Activated CD4-positive, alpha-beta T cell treated with anti-CD3 and anti-CD28 coated beads, Interleukin-2, Interleukin-4, amounts not matched to agents 100 ng/mL and 50 ng/mL, durations not matched to agents 16 hours and 8 hours (primary cell): ENCODE results near the gene MTMR12.
"Not testable (repeated sequence)": the region's sequence is repeated elsewhere in the genome, so short reads cannot be mapped to it uniquely, and the experiment has no call there.

Experiments
- DNase-seq: peaks from one replicate; pipeline ENCODE4 v3.0.0-alpha.2; 2020; ENCODE audit warnings: low spot score

The MTMR12 gene

DNA sequence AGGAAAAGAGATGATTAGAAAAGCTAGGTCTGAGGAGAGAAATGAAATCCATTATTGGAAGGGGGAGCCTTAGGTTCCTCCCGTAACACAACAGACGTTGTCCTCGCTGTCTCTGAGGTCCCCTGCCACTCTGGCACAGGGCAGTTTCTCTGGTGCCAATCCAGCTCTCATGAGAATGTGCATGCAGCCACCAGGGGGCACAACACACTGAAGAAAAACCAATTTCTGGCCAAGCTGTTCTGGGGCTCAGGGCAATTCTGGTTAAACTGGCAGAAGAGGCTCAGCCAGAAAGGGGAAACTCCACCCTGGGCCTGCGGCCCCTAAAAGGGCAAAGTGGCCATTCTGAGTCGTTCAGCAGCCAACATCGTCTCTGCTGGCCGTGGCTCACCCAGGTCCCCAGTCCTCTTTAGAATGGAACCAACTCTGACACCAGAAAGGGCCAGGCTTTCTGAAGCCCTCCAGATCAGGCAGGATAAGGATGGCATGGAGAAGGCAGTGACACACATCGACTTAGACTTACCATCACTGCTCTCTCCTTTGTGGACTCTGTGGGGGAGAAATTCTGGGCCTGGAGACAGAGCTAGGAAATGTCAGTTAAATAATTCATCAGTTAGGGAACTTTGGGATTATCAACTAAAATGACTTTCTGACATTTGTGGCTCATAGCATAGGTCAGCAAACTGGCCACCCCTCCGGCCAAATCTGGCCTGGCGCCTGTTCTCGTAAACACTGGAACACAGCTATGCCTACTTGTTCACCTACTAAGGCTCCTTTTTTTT lies 80.1 kb downstream of the MTMR12 start:
- peak; percentile 79 for DNase-seq

DNA sequence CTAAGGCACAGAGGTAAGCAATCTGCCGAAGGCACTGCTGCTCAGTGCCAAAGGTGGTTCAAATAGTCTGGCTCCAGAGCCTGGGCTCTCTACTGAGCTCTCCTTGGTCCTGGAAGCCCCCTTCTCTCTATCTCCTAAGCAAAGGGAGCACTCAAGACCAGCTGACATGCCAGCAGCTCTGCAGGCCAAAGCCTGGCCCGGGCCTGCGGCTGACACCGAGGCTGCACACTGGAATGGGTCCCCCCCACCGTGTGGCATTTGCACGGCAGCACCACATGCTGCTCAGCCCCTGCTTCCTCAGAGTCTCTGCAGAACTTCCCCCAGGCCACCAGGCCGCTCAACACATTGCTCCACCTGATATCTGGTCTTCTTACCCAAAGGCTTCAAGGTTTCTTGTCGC lies 80.8 kb downstream of the MTMR12 start:
- no peak for DNase-seq

DNA sequence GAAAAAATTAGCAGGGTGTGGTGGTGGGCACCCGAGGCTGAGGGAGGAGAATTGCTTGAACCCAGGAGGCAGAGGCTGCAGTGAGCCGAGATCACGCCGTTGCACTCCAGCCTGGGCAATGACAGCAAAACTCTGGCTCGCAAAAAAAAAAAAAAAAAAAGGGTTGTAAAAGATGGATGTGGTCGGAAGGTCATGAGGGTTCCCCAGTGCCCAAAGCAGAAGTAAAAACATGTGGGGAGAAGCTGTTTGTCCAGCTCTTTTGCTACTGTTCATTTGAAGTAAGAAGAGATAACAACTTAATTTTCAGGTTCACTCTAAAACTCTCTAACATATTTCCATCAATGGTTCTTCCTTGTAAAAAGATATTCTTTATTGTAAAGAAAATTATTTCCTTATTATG lies 81.5 kb downstream of the MTMR12 start:
- no peak for DNase-seq

DNA sequence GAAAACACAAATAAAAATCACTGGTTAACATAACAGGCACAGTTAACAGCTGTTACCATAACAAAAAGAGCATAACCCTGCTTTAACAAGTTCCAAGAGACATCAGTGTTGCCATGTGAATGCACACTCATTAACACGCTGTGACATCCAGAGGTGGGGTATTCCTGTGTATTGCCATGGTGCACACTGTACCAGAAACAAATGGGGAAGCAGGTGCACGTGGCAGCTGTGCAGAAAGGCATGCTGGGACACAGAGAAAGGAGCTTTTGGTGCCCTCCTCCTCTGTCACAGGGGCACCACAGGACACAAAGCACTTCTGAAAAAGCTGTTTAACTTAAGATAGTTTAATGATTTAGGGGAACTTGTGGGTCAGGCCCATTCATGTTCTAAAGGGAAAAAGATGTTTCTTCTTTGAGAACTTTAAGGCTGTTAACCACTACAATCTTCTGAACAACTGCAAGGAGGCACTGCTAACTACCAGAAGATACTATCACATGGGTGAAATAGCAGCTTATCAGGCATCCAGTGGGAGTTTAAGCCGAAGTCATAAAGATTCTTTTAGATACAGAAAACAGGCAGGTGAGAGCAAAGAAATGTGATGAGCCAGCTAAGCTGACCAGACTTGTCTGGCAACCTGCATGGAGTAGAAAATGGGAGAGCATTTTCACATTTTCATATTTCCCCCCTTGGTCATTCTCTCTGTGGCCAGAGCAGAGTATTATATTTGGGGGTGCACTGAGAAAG lies 82.2 kb downstream of the MTMR12 start:
- no peak for DNase-seq

DNA sequence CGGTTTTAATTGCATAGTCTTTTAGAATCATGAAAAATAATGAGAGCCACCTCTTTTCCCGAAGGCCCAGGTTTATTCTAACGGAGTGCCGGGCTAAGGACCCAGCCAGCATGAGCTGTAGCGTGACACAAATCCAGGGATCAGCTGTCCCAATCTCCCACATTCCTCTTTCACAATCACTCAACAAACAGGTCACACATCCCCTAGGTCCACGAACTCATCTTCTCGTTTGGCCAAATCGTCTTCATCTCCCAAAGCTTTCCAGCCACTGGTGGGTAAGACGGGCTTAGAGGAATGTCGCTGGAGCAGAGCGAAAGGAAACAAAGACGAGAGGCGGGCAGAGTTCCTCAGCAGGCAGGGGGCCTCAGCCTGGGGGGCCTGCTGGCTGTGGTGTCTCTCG lies 83.2 kb downstream of the MTMR12 start:
- no peak for DNase-seq

DNA sequence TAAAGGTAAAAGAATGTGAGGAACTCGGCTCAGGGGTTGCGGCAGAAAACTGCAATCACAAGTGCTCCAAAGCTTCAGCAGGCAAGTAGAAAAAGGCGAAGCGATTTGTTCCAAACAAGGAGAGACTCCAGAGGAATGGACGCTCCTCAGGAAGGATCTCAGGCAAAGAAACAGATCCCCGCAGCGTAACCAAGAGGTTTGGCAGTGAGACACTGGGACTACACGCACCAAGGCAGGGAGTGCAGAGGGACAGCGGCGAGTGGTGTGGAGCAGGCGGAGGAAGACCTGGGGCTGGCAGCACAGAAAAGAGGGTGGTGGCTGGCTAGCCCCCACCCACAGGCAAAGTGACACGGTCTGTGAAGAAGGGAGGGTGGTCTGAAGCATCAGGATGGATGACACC lies 83.9 kb downstream of the MTMR12 start:
- DNase-seq = no peak

DNA sequence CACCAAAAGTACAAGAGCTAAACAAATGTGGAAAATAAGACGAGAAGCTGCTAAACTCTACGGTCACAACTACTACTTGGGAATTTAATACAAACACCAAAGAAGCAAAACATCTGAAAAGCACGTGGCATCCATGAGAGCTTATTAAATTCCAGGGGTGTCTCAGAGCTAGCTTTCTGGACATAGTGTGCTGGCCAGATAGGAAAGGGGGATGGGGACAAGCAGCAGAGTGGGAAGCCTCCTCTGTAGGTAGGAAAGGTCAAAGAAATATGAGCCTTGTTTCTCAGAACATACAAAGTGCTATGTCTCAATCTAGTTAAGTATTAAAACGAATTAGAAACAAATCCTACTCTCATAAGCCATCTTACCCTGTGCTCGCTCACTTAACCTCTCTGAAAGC lies 87.3 kb downstream of the MTMR12 start:
- no peak for DNase-seq

DNA sequence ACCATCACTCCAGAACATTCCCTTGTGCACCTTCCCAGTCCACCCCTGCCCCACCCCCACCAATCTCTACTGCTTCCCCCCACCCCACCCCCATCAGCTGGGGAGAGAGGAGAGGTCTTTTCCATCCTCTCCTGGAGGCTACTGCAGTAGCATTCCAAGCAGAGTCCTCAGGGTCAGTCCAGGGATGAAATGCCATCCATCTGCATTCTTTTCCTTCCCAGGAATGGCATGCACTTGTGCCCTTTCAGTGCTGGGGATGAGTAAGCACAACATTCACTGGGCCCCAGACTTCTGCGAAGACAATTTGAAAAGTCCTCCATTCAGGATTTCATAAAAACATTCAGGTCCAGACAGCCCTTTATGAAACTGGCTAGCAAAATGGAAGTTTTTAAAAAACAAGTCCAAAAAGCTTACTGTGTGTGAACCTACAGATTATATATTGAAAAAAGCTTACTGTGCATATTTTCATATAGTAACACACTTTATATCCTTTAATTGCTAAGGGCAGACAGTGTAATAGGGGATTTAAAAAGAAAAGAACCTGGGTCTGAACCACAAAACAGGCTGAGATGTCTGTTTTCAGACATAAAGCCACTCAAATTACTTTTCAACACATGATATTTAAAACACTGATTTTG lies 88.6 kb downstream of the MTMR12 start:
- no peak for DNase-seq

DNA sequence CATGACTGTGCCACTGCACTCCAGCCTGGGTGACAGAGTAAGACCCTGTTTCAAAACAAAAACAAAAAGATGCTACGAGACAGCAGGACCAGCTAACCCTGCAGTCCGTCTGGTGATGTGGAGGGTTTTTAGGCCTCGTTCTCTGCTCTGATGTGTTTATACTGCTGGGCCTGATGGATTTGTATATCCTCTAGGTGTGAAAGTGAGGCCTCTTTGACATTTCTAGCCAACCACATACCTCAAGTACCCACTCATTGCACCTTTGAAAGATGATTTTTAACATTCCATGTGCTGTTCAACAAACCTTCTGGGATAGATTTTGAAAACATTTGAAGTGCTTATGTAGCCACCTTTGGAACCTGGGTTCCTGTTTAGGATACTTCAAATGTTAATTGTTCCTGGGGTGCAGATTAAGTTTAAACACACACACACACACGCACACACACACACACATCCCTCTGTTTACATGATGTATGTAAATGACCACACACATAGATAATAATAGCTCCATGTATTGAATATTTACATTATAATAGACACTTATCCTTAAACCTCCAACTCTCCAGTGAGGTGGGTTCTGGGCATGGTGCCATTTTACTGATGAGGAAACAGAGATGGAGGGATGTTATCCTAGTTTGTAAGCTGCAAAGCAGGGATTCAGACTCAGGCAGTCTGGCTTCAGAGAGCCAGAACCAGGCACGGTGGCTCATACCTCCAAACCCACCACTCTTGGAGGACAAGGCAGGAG lies 89.8 kb downstream of the MTMR12 start:
- DNase-seq = no peak

DNA sequence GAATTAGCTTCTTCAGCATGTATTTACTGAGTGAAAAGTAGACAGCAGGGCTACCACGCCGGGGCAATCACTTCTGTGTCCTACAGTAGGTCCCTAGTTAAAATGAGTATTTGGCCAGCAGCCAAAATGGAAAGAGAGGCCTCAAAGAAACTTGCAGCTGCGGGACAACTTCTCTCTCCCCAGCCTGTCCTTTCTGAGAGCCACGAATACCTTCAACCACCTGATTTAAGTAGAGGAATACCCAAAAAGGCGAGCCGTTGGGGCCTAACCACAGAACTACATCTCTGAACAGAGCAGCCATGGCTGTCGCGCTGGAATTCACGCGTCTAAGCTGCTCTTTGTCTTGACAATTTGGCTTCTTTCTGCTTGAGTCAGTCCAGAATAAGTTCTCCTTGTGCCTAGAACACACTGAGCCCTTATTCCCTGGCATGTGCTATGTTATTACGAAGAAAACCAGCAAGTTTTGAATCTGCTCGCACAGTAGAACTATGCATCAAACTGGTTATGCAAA lies 94.8 kb downstream of the MTMR12 start:
- no peak for DNase-seq

DNA sequence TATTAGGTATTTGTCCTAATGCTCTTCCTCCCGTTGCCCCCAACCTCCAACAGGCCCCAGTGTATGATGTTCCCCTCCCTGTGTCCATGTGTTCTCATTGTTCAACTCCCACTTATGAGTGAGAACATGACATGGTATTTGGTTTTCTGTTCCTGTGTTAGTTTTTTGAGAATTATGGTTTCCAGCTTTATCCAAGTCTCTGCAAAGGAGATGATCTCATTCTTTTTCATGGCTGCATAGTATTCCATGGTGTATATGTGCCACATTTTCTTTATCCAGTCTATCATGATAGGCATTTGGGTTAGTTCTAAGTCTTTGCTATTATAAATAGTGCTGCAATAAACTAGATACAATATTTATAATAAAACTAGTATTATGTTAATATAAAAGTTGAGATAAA lies 98.4 kb downstream of the MTMR12 start:
- not testable (repeated sequence) for DNase-seq

DNA sequence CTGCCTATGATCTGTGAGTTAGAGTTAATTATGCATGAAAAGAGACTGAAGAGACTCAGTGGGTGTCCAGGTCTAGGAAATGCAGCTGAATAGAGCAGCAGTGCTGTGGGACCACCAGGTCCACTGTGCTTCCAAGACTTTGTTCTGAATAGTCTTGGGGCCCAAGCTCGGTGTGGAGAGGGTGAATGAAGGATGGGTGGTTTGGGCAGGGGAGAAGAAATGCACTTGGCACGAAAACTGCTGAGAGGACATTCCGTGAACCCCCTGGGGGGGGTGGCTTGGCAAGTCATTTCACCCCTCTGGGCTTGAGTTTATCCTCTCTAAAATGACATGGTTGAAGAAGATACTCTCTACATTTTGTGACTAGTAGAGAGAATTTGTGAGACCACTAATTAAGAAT lies 102.6 kb downstream of the MTMR12 start:
- no peak for DNase-seq

DNA sequence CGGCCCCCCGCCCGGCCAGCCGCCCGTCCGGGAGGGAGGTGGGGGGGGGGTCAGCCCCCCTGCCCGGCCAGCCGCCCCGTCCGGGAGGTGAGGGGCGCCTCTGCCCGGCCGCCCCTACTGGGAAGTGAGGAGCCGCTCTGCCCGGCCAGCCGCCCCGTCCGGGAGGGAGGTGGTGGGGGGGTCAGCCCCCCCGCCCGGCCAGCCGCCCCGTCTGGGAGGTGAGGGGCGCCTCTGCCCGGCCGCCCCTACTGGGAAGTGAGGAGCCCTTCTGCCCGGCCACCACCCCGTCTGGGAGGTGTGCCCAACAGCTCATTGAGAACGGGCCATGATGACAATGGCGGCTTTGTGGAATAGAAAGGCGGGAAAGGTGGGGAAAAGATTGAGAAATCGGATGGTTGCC lies 103.9 kb downstream of the MTMR12 start:
- not testable (repeated sequence) for DNase-seq

DNA sequence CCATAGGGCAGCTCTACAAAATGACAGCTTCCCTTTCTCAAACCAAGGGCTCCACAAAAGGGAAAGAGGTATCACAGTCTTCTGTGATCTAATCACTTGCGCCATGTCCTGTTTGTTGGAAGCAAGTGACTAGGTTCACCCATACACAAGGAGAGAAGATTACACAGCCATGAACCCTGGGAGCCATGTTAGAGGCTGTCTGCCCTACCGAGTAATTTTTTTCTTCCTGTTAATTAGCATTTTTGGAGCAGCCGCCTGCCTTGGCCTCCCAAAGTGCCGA lies 105.4 kb downstream of the MTMR12 start:
- no peak for DNase-seq

DNA sequence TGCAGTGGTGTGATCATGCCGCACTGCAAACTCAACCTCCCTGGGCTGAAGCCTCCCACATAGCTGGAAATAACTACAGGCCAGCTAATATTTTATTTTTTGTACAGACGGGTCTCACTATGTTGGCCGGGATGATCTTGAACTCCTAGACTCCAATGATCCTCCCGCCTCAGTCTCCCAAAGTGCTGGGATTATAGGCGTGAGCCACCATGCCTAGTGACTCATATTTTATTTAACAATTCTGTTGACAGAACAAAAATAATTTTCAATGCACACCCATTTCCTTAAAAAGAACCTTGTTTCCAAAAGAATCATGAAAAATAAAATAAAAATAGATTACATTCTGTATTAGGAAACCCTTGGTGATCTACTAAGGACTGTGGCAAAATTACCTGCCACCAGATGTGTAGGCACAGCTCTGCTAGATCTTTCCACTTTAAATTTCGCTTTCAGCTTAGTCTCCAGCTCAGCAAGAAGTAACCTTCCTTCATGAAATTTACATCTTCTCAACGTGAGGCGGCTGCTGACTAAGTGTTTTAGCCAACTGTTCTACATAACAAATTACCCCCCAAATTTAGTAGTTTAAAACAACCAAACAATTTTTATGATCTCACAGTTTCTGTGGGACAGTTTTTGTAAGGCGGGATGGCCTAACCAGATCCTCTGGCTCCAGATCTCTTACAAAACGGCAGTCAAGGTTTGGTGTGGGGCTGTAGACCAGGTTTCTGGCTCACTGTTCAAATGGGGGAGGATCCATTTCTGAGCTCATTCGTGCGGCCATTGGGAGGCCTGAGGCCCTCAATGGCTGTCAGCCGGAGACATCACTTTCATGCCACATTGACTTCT lies 106.0 kb downstream of the MTMR12 start:
- no peak for DNase-seq

DNA sequence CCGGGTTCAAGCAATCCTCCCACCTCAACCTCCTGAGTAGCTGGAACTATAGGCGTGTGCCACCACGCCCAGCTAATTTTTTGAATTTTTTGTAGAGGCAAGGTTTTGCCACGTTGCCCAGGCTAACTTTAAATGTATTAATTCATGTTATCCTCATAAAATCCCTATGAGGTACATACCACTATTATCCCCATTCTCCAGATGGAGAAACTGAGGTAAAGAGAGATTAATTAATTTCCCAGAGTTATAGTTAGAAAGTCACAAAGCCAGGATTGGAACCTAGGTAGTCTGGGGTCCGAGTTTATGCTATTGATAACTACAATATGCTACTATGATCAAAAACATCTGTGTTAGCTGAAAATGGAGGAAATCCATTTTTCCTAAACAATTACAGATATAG lies 106.7 kb downstream of the MTMR12 start:
- no peak for DNase-seq

DNA sequence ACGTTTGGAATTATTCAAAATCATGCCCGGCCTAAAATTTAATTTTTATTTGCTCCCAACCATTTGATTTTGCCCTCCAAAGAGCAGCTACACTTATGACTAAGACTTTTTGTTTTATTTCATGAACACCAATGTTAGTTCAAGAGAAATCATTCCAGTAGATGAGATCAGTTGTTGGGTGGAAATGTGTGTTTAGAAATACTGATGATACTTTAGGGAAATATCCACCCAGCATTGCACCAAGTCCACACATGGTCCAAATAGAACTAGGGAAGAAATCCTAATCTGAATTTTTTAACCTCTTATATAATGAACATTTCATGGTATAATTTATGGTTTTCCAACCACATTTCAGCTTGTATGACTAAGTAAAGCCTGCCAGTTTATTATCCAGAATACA lies 110.3 kb downstream of the MTMR12 start:
- no peak for DNase-seq

DNA sequence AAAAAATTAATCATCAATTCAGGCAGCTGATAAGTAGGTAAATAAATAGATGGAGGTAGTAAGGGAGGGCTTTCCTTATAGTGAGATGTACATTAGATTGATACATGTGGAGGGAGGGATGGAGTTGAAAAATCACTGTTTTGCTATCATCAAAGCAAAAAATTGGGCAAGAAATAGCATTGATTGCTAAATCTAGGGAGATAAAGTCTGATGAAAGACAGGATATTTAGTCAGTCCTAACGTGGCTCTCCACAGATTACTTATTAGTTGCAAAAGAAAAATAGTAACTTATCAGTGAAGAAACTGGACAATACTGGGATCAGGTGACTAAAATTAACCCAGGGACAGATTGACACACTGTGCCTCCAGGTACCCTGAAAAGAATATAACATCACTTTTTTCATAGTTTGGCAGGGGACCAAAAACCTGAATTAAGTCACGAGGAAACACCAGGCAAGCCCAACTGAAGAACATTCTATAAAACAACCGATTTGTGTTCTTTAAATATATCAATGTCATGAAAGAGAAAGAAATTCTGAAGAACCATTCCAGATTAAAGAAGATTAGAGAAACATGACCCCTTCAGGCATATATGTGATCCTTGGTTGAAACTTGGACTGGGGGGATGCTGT lies 111.5 kb downstream of the MTMR12 start:
- no peak for DNase-seq

DNA sequence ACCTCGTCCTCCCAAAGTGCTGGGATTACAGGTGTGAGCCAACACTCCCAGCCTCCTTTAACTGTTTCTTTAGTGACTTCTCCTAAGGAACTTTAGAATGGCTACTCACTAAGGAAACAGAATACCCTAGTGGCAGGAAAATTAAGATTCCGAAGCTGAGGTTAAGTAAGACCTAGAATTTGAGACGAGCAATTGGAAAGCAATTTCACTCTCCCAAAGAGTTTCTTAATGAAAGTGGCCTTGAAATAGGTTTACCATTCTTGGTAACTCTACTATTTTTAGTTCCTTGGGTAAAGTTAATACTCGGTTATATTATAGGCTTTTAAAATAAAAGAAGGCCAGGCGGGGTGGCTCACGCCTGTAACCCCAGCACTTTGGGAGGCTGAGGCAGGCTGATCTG lies 115.7 kb downstream of the MTMR12 start:
- no peak for DNase-seq

DNA sequence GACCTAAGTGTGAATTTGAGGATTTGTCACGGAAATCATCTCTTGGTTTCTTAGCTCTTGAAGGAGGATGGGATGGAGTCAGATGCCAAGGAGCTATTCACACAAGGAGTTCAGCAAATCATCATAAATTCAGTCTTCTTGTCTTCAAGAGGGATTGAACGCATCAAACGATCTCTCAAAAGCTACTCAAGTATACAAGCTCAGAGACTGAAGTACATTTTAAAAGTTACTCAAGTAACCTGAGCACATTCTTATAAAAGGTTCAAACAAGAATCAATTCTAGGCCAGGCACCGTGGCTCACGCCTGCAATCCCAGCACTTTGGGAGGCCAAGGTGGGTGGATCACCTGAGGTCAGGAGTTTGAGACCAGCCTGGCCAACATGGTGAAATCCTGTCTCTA lies 117.5 kb downstream of the MTMR12 start:
- no peak for DNase-seq

DNA sequence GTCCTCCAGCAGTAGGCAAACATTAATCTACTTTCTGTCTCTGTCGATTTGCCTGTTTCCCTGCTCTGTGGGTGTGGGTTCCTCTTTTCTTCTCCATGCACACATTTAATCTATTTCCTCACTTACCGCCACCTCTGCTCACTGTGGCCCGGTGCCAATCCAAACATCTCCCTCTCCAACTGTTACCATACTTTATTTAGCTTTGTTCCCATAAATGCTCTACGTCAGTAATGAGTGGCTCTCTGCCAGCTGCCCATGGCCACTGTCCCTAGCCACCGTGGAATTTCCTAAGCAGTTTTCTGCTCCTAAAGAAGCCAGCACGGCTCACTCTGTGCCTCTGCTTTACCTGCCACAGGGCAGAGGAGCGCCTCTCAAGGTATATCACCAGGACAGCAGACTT lies 119.1 kb downstream of the MTMR12 start:
- no peak for DNase-seq
